GM18867 (cell line): ENCODE measurements around the gene PCCA.
"Not testable (repeated sequence)": the region's sequence is repeated elsewhere in the genome, so short reads cannot be mapped to it uniquely, and the experiment has no call there.

Source experiments
- ATAC-seq: cut with Tn5 transposase; IDR thresholded peaks from one replicate; pipeline ENCODE4 v1.9.1; 2021; ENCODE audit warnings: mild to moderate bottlenecking, moderate library complexity; ENCODE audit not compliant: unreplicated experiment

The PCCA gene

GRCh38 chr13:100182900-100183490, 94.1 kb downstream of the PCCA start:
- no peak for ATAC-seq

- ATAC-seq: no peak
These were observed 95.2 kb downstream of the PCCA start for GRCh38 chr13:100184095-100184494.

GRCh38 chr13:100195568-100195967, 106.7 kb downstream of the PCCA start:
- no peak for ATAC-seq

- ATAC-seq: no peak
These were observed 107.5 kb downstream of the PCCA start for GRCh38 chr13:100196375-100196774.

GRCh38 chr13:100197116-100197515, 108.2 kb downstream of the PCCA start:
- ATAC-seq: no peak

GRCh38 chr13:100197591-100198365, 108.9 kb downstream of the PCCA start:
- ATAC-seq: no peak

GRCh38 chr13:100203696-100204367, 114.9 kb downstream of the PCCA start:
- ATAC-seq: no peak

- ATAC-seq: no peak
These were observed 119.1 kb downstream of the PCCA start for GRCh38 chr13:100208002-100208401.

GRCh38 chr13:100208626-100209025, 119.7 kb downstream of the PCCA start:
- no peak for ATAC-seq

- no peak for ATAC-seq
These were observed 121.2 kb downstream of the PCCA start for GRCh38 chr13:100209857-100210825.

GRCh38 chr13:100211016-100211710, 122.3 kb downstream of the PCCA start:
- no peak for ATAC-seq

- no peak for ATAC-seq
These were observed 124.1 kb downstream of the PCCA start for GRCh38 chr13:100212904-100213553.

GRCh38 chr13:100213576-100213975, 124.7 kb downstream of the PCCA start:
- no peak for ATAC-seq

GRCh38 chr13:100214886-100215285, 126.0 kb downstream of the PCCA start:
- no peak for ATAC-seq

GRCh38 chr13:100221166-100221565, 132.3 kb downstream of the PCCA start:
- no peak for ATAC-seq

GRCh38 chr13:100223966-100224530, 135.2 kb downstream of the PCCA start:
- ATAC-seq: not testable (repeated sequence)

- no peak for ATAC-seq
These were observed 140.7 kb downstream of the PCCA start for GRCh38 chr13:100229603-100230002.

GRCh38 chr13:100230769-100231149, 141.9 kb downstream of the PCCA start:
- no peak for ATAC-seq

GRCh38 chr13:100231176-100231575, 142.3 kb downstream of the PCCA start:
- no peak for ATAC-seq
